ENCODE measurements around the gene STK25. TPM values are rescaled to one million over a fixed set of nuclear protein-coding genes. Genes with fewer than 3 reads are reported as not detected.

The STK25 gene
- total RNA-seq, 1 donor, result 227 TPM

DNA sequence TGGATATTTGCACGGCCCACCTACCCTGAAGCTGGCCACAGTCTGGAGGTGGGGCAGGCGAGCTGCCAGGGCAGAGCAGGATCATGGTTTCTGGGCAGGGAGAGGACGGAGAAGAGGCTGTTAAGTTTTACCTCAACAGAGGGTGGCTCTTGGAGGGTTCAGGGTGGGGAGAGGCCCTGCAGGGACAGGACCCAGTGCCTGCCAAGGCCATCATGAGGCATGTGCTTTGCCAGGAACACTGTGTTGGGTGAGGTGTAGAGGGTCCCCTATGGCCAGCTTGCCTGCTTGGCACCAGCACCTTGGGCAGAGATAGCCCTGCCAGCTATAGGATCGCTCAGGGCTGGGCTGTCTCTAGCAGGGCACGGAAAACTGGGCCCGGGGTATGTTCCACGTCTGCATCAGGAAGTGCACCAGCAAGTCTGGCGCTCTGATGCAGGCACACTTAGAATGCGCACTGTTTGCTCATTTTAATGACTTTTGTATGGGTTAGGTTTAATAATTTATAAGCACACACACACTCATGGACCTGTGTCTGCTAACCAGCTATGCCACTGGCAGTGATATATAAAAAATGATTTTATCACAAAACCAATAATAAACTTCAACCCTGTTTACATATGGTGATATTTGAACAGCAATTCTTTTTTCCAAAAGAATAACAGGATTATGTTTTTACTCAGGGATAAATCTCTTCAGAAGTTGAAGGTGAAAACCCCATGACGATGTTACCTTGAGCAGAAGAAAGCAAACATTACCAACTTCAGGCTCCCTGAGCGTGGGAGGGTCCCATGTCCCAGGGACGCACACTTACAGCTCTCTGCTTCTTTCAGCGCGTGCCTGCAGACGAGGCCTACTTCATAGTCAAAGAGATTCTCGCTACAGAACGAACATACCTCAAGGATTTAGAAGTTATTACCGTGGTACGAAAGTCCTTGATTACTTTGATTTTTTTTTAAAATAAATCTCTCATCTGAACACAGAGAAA, 46.4 kb downstream of the STK25 start:
- no peaks in the 10 kb centered on the region for H3K9me3 ChIP-seq (ENCODE audit: low read depth, low read length)
- TF ChIP-seq, protein P1, sequence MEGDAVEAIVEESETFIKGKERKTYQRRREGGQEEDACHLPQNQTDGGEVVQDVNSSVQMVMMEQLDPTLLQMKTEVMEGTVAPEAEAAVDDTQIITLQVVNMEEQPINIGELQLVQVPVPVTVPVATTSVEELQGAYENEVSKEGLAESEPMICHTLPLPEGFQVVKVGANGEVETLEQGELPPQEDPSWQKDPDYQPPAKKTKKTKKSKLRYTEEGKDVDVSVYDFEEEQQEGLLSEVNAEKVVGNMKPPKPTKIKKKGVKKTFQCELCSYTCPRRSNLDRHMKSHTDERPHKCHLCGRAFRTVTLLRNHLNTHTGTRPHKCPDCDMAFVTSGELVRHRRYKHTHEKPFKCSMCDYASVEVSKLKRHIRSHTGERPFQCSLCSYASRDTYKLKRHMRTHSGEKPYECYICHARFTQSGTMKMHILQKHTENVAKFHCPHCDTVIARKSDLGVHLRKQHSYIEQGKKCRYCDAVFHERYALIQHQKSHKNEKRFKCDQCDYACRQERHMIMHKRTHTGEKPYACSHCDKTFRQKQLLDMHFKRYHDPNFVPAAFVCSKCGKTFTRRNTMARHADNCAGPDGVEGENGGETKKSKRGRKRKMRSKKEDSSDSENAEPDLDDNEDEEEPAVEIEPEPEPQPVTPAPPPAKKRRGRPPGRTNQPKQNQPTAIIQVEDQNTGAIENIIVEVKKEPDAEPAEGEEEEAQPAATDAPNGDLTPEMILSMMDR (IDR thresholded peaks at IDR 0.05; ENCODE audit: extremely low read depth, low read depth, low read length), result no peak
- H3K4me1 ChIP-seq (ENCODE audit: insufficient read depth, low read length), result no peaks in the 10 kb centered on the region
- no peak overlapping the region for H3K4me2 ChIP-seq (ENCODE audit: insufficient read depth, low read length)
- no peaks in the 10 kb centered on the region for H4K20me1 ChIP-seq (ENCODE audit: insufficient read depth, low read length)
- H2AFZ ChIP-seq (ENCODE audit: low read length), result no peak overlapping the region
- no peak overlapping the region for H3K4me3 ChIP-seq (ENCODE audit: insufficient read depth, low read length)
- H3K36me3 ChIP-seq (ENCODE audit: insufficient read depth, low read length), result no peaks in the 10 kb centered on the region
- no peak for DNase-seq (ENCODE audit: insufficient read length, low spot score, missing footprints)
- no peaks in the 10 kb centered on the region for H3K27me3 ChIP-seq (ENCODE audit: insufficient read depth, low read length)
- no peaks in the 10 kb centered on the region for H3K79me2 ChIP-seq (ENCODE audit: insufficient read depth, low read length)
- no peak overlapping the region for H3K27ac ChIP-seq (ENCODE audit: low read depth, low read length)

DNA sequence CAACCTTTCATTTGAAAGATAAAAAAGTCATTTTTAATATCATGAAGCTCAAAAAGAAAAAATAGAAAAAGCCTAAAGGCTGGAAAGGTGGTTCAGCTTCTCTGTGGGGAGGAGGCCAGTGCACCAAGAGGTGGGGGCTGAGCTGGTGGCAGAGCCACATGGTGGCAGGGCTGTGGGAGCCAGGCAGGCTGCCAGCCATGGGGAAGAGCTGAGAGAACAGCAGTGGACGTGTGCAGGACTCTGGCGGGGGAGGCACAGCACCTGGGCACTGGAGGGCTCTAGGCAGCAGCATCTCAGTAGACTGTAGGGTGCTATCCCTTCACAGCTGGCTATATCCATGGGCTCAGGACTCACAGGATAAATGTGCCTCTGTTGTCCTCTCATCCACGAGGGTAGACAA, 47.8 kb downstream of the STK25 start:
- no peaks in the 10 kb centered on the region for H4K20me1 ChIP-seq (ENCODE audit: insufficient read depth, low read length)
- no peaks in the 10 kb centered on the region for H3K9me3 ChIP-seq (ENCODE audit: low read depth, low read length)
- DNase-seq (ENCODE audit: insufficient read length, low spot score, missing footprints), result no peak
- no peak overlapping the region for H3K4me3 ChIP-seq (ENCODE audit: insufficient read depth, low read length)
- TF ChIP-seq, protein P1 (IDR thresholded peaks at IDR 0.05; ENCODE audit: extremely low read depth, low read depth, low read length), result no peak
- no peak overlapping the region for H3K4me2 ChIP-seq (ENCODE audit: insufficient read depth, low read length)
- no peak overlapping the region for H3K27ac ChIP-seq (ENCODE audit: low read depth, low read length)
- H3K4me1 ChIP-seq (ENCODE audit: insufficient read depth, low read length), result no peaks in the 10 kb centered on the region
- H3K79me2 ChIP-seq (ENCODE audit: insufficient read depth, low read length), result no peaks in the 10 kb centered on the region
- no peaks in the 10 kb centered on the region for H3K36me3 ChIP-seq (ENCODE audit: insufficient read depth, low read length)
- H2AFZ ChIP-seq (ENCODE audit: low read length), result no peak overlapping the region
- H3K27me3 ChIP-seq (ENCODE audit: insufficient read depth, low read length), result no peaks in the 10 kb centered on the region

DNA sequence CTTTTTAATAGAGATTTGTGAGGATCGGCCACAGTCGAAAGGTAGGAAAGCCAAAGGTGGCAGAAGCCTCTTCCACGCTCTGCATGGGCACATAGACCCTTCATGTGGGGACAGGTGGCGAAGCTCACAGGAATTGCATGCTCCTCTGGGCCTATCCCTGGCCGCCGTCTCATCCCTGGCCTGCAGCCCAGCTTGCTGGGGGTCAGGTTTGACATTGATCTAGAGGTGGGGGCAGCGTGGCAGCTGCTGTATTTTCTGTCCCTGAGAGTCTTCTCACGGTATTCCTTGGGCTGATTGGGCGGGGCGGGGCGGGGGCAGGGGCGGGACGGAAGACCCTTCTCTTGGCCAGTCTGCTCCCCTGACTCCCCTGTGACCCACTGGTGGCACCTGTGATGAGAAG, 48.9 kb downstream of the STK25 start:
- Histone ChIP-seq H3K27me3 (ENCODE audit: insufficient read depth, low read length) (no peaks in the 10 kb centered on the region), H3K9me3 (ENCODE audit: low read depth, low read length) (no peaks in the 10 kb centered on the region), H3K4me3 (ENCODE audit: insufficient read depth, low read length) (no peak overlapping the region), H4K20me1 (ENCODE audit: insufficient read depth, low read length) (no peaks in the 10 kb centered on the region), H2AFZ (ENCODE audit: low read length) (no peak overlapping the region), H3K27ac (ENCODE audit: low read depth, low read length) (no peak overlapping the region), H3K36me3 (ENCODE audit: insufficient read depth, low read length) (no peaks in the 10 kb centered on the region), H3K4me1 (ENCODE audit: insufficient read depth, low read length) (no peaks in the 10 kb centered on the region), H3K4me2 (ENCODE audit: insufficient read depth, low read length) (no peak overlapping the region), H3K79me2 (ENCODE audit: insufficient read depth, low read length) (no peaks in the 10 kb centered on the region)
- no peak for DNase-seq (ENCODE audit: insufficient read length, low spot score, missing footprints)
- TF ChIP-seq, protein P1 (IDR thresholded peaks at IDR 0.05; ENCODE audit: extremely low read depth, low read depth, low read length), result no peak

DNA sequence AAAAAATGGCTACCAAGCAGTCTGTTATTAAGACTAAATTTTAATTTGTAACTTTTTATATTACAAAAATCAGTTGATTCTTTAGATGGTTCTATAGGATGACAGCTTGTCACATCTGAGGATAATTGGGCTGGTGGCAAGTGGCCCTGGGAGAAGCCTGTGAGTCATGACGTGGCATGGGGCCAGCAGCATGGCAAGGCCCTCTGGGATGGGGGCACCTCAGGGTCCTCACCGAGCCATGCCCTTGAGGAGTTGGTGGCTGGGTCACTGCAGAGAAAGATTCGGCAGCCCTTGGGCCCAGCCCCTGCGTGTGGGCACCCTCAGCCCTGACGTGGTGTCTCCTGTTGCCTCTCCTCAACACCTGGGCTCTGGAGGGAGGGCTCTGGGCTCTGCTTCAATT, 49.7 kb downstream of the STK25 start:
- Histone ChIP-seq H3K4me2 (ENCODE audit: insufficient read depth, low read length) (no peak overlapping the region), H3K79me2 (ENCODE audit: insufficient read depth, low read length) (no peaks in the 10 kb centered on the region), H3K4me3 (ENCODE audit: insufficient read depth, low read length) (no peak overlapping the region), H3K36me3 (ENCODE audit: insufficient read depth, low read length) (no peaks in the 10 kb centered on the region), H3K27ac (ENCODE audit: low read depth, low read length) (no peak overlapping the region), H3K9me3 (ENCODE audit: low read depth, low read length) (no peaks in the 10 kb centered on the region), H3K4me1 (ENCODE audit: insufficient read depth, low read length) (no peaks in the 10 kb centered on the region), H2AFZ (ENCODE audit: low read length) (no peak overlapping the region), H3K27me3 (ENCODE audit: insufficient read depth, low read length) (no peaks in the 10 kb centered on the region), H4K20me1 (ENCODE audit: insufficient read depth, low read length) (no peaks in the 10 kb centered on the region)
- TF ChIP-seq, protein P1 (IDR thresholded peaks at IDR 0.05; ENCODE audit: extremely low read depth, low read depth, low read length), result no peak
- no peak for DNase-seq (ENCODE audit: insufficient read length, low spot score, missing footprints)

Measured in osteoblast (primary cell).